Suprapubic skin (tissue), 4 donors: ENCODE measurements around the gene RIPOR3. TPM values are rescaled to one million over a fixed set of nuclear protein-coding genes. Genes with fewer than 3 reads are reported as not detected.
"Not testable (repeated sequence)": the region's sequence is repeated elsewhere in the genome, so short reads cannot be mapped to it uniquely, and the experiment has no call there.

Experiments used
- DNase-seq, 2 donors: peaks; one replicate each; pipeline ENCODE4 v3.0.0-alpha.2; 2019; ENCODE audit warnings: low spot score in 2 of 2
- H3K27ac ChIP-seq: fragments of 200-600 bp; sonication (generic); one replicate; pipeline ENCODE4 v1.5.1; 2019
- H3K27me3 ChIP-seq: fragments of 200-600 bp; sonication (generic); one replicate; pipeline ENCODE4 v1.5.1; 2019
- H3K36me3 ChIP-seq: fragments of 200-600 bp; sonication (generic); one replicate; pipeline ENCODE4 v1.5.1; 2019
- H3K4me1 ChIP-seq: fragments of 200-600 bp; sonication (generic); one replicate; pipeline ENCODE4 v1.5.1; 2019
- H3K4me3 ChIP-seq: fragments of 200-600 bp; sonication (generic); one replicate; pipeline ENCODE4 v1.5.1; 2019; ENCODE audit warnings: mild to moderate bottlenecking
- H3K9me3 ChIP-seq: fragments of 200-600 bp; sonication (generic); one replicate; pipeline ENCODE4 v1.5.1; 2019
- CTCF ChIP-seq, 2 donors: fragments of 200-600 bp in 1 of 2; fragments of 450-650 bp in 1 of 2; sonication (generic) in 1 of 2; IDR thresholded peaks; one replicate each; pipeline ENCODE4 v1.5.1; 2016 to 2019; ENCODE audit warnings: antibody characterized with exemption in 2 of 2, mild to moderate bottlenecking in 1 of 2, moderate library complexity in 1 of 2
- EP300 ChIP-seq: sonication (generic); formaldehyde crosslinking; IDR thresholded peaks from one replicate; pipeline ENCODE4 v1.6.1; 2017; ENCODE audit warnings: antibody characterized with exemption
- POLR2A ChIP-seq, 2 donors: fragments of 450-650 bp; IDR thresholded peaks; one replicate each; pipeline ENCODE4 v1.6.1; 2017; ENCODE audit warnings: antibody characterized with exemption in 2 of 2, mild to moderate bottlenecking in 2 of 2, moderate library complexity in 2 of 2
- POLR2AphosphoS5 ChIP-seq, 3 donors: sonication (generic); formaldehyde crosslinking; IDR thresholded peaks; one replicate each; pipeline ENCODE4 v1.6.1; 2017; ENCODE audit warnings: antibody characterized with exemption in 3 of 3
- WGBS: methylation state at CpG from one replicate; pipeline ENCODE4 v1.1.5; 2018; 5-methylcytosine and 5-hydroxymethylcytosine counted together
- total RNA-seq, 4 donors: library from RNA; depleted of rRNA; stranded (reverse); fragments of >200 nt; gene quantifications; one replicate each; pipeline ENCODE4 v1.1.0, GENCODE V29; 2016

RIPOR3 gene
- total RNA-seq, 4 donors from 2014 or later = 3.3 to 10.1 (median 5.3) TPM

- H3K27ac ChIP-seq = no peak overlapping the region
- no peaks in the 10 kb centered on the region for H3K4me1 ChIP-seq
- H3K36me3 ChIP-seq = no peaks in the 10 kb centered on the region
- no peak overlapping the region for H3K4me3 ChIP-seq
- no peaks in the 10 kb centered on the region for H3K9me3 ChIP-seq
- WGBS = 88% methylated on average over 4 of the region's 5 CpGs
- DNase-seq = no peak
- TF ChIP-seq POLR2A (IDR thresholded peaks at IDR 0.05) (no peak), CTCF (IDR thresholded peaks at IDR 0.05) (no peak), POLR2AphosphoS5 (IDR thresholded peaks at IDR 0.05) (no peak), EP300 (no peak)
- H3K27me3 ChIP-seq = no peaks in the 10 kb centered on the region
Observed at GRCh38 chr20:50605136-50605535, 86.2 kb downstream of the RIPOR3 start.

- no peak for DNase-seq
- WGBS = 85% methylated on average over 8 of the region's 12 CpGs
- no peak for TF ChIP-seq POLR2A (IDR thresholded peaks at IDR 0.05)
- no peak for TF ChIP-seq POLR2AphosphoS5 (IDR thresholded peaks at IDR 0.05)
- TF ChIP-seq CTCF (IDR thresholded peaks at IDR 0.05) = no peak
- TF ChIP-seq EP300 = no peak
- H3K9me3 ChIP-seq = no peaks in the 10 kb centered on the region
- no peak overlapping the region for H3K27ac ChIP-seq
- H3K4me1 ChIP-seq = no peaks in the 10 kb centered on the region
- no peaks in the 10 kb centered on the region for H3K27me3 ChIP-seq
- H3K36me3 ChIP-seq = no peaks in the 10 kb centered on the region
- H3K4me3 ChIP-seq = no peak overlapping the region
Observed at GRCh38 chr20:50604451-50604850, 86.9 kb downstream of the RIPOR3 start.

GRCh38 chr20:50602432-50603088 lies 88.8 kb downstream of the RIPOR3 start:
- no peaks in the 10 kb centered on the region for H3K9me3 ChIP-seq
- no peaks in the 10 kb centered on the region for H3K4me1 ChIP-seq
- 92% methylated on average over 13 of the region's 15 CpGs for WGBS
- no peaks in the 10 kb centered on the region for H3K36me3 ChIP-seq
- no peak overlapping the region for H3K27ac ChIP-seq
- DNase-seq = no peak
- H3K4me3 ChIP-seq = no peak overlapping the region
- TF ChIP-seq POLR2AphosphoS5 (IDR thresholded peaks at IDR 0.05) = no peak
- no peak for TF ChIP-seq EP300
- no peak for TF ChIP-seq POLR2A (IDR thresholded peaks at IDR 0.05)
- no peak for TF ChIP-seq CTCF (IDR thresholded peaks at IDR 0.05)
- H3K27me3 ChIP-seq = peaks cover 3% of the 10 kb centered on the region

GRCh38 chr20:50601511-50602431 lies 89.6 kb downstream of the RIPOR3 start:
- no peaks in the 10 kb centered on the region for H3K9me3 ChIP-seq
- H3K27ac ChIP-seq = no peak overlapping the region
- 72% methylated on average over 8 of the region's 33 CpGs for WGBS
- DNase-seq = no peak
- H3K4me3 ChIP-seq = no peak overlapping the region
- H3K27me3 ChIP-seq = peaks cover 7% of the 10 kb centered on the region
- H3K36me3 ChIP-seq = no peaks in the 10 kb centered on the region
- H3K4me1 ChIP-seq = no peaks in the 10 kb centered on the region
- no peak for TF ChIP-seq CTCF (IDR thresholded peaks at IDR 0.05)
- TF ChIP-seq EP300 = no peak
- no peak for TF ChIP-seq POLR2AphosphoS5 (IDR thresholded peaks at IDR 0.05)
- TF ChIP-seq POLR2A (IDR thresholded peaks at IDR 0.05) = no peak

GRCh38 chr20:50600281-50600895 lies 91.0 kb downstream of the RIPOR3 start:
- H3K9me3 ChIP-seq = no peaks in the 10 kb centered on the region
- WGBS = 78% methylated on average over 12 of the region's 12 CpGs
- H3K27ac ChIP-seq = no peak overlapping the region
- no peak overlapping the region for H3K4me3 ChIP-seq
- TF ChIP-seq POLR2AphosphoS5 (IDR thresholded peaks at IDR 0.05) (no peak), CTCF (IDR thresholded peaks at IDR 0.05) (no peak), EP300 (no peak), POLR2A (IDR thresholded peaks at IDR 0.05) (no peak)
- H3K36me3 ChIP-seq = no peaks in the 10 kb centered on the region
- no peaks in the 10 kb centered on the region for H3K4me1 ChIP-seq
- peaks cover 10% of the 10 kb centered on the region for H3K27me3 ChIP-seq
- no peak for DNase-seq

GRCh38 chr20:50598768-50599167 lies 92.6 kb downstream of the RIPOR3 start:
- DNase-seq, H3K4me1 ChIP-seq, H3K36me3 ChIP-seq, H3K9me3 ChIP-seq, H3K4me3 ChIP-seq, H3K27ac ChIP-seq: not testable (repeated sequence)
- WGBS = 96% methylated on average over 5 of the region's 5 CpGs
- H3K27me3 ChIP-seq = peaks cover 10% of the 10 kb centered on the region
